B cell (primary cell): ENCODE results near the gene CRK. TPM values are rescaled to one million over a fixed set of nuclear protein-coding genes. Genes with fewer than 3 reads are reported as not detected.

Source experiments
- ATAC-seq: fragments of 200-7000 bp; cut with Tn5 transposase; one replicate; pipeline ENCODE4 v1.10.0; 2021; ENCODE audit warnings: low read depth, mild to moderate bottlenecking, moderate number of reproducible peaks, moderate library complexity
- CTCF ChIA-PET: fragments of 350-600 bp; sonication (Branson Sonifier 250); formaldehyde crosslinking; loops from one replicate; lab custom pipeline; 2021; ENCODE audit warnings: antibody characterized with exemption, inconsistent platforms; lab: Charles Lee
- POLR2A ChIA-PET: fragments of 350-600 bp; sonication (Branson Sonifier 250); formaldehyde crosslinking; loops from one replicate; lab custom pipeline; 2021; ENCODE audit warnings: antibody characterized with exemption; lab: Charles Lee
- DNase-seq: peaks from one replicate; pipeline ENCODE4 v3.0.0; 2013
- H2AFZ ChIP-seq: 2 replicates; pipeline ENCODE4 v1.6.1; 2012; ENCODE audit warnings: mild to moderate bottlenecking, low read depth, low read length; ENCODE audit not compliant: insufficient read depth, poor library complexity, severe bottlenecking
- H3K27ac ChIP-seq, 2 donors: 1 replicate in 1 of 2; 2 replicates in 1 of 2; pipeline ENCODE4 v1.5.1; 2012 to 2013; ENCODE audit warnings: low read length in 2 of 2, mild to moderate bottlenecking in 2 of 2, moderate library complexity in 1 of 2
- H3K27me3 ChIP-seq, 4 experiments: fragments of 200-600 bp in 1 of 4; sonication (generic) in 1 of 4; replicated peaks in 1 of 4; 1 replicate in 2 of 4; 2 replicates in 2 of 4; pipeline versions ENCODE4 v1.6.1 to v1.7.0; 2013 to 2016; ENCODE audit warnings: low read length in 3 of 4, mild to moderate bottlenecking in 2 of 4, mixed read lengths in 1 of 4, moderate library complexity in 1 of 4; ENCODE audit not compliant: insufficient read depth in 4 of 4, control insufficient read depth in 3 of 4; ENCODE audit errors: control extremely low read depth in 1 of 4
- H3K36me3 ChIP-seq, 2 experiments: replicated peaks in 1 of 2; 1 replicate in 1 of 2; 2 replicates in 1 of 2; pipeline versions ENCODE4 v1.6.1 to v1.7.1; 2013; ENCODE audit warnings: low read length in 1 of 2; ENCODE audit not compliant: insufficient read depth in 2 of 2, control insufficient read depth in 1 of 2; ENCODE audit errors: control extremely low read depth in 1 of 2, extremely low read depth in 1 of 2
- H3K4me1 ChIP-seq, 2 donors: fragments of 200-600 bp in 1 of 2; sonication (generic) in 1 of 2; 1 replicate in 1 of 2; 2 replicates in 1 of 2; pipeline versions ENCODE4 v1.5.1 to v1.6.1; 2013 to 2017; ENCODE audit warnings: low read length in 2 of 2; ENCODE audit not compliant: control insufficient read depth in 2 of 2, insufficient read depth in 2 of 2
- H3K4me2 ChIP-seq: replicated peaks from 2 replicates; pipeline ENCODE3; 2012; ENCODE audit warnings: mild to moderate bottlenecking, low read depth, low read length; ENCODE audit not compliant: poor library complexity, severe bottlenecking
- H3K4me3 ChIP-seq, 5 experiments: fragments of 200-600 bp in 1 of 5; sonication (generic) in 1 of 5; 1 replicate in 3 of 5; 2 replicates in 2 of 5; pipeline versions ENCODE4 v1.5.1 to v1.7.0; 2011 to 2016; ENCODE audit warnings: low read length in 4 of 5, mild to moderate bottlenecking in 4 of 5, low read depth in 2 of 5, control low read depth in 1 of 5, moderate library complexity in 1 of 5; ENCODE audit not compliant: insufficient read depth in 1 of 5; ENCODE audit errors: control extremely low read depth in 1 of 5, extremely low read depth in 1 of 5
- H3K79me2 ChIP-seq: fragments of 200-600 bp; sonication (generic); one replicate; pipeline ENCODE4 v1.6.0; 2016; ENCODE audit warnings: low read length; ENCODE audit not compliant: control insufficient read depth, insufficient read depth
- H3K9ac ChIP-seq: fragments of 200-600 bp; sonication (generic); 2 replicates; pipeline ENCODE4 v1.6.1; 2017; ENCODE audit warnings: mild to moderate bottlenecking, low read length, moderate library complexity
- H3K9me3 ChIP-seq, 3 donors: one replicate each; pipeline versions ENCODE4 v1.6.1 to v1.7.1; 2013; ENCODE audit warnings: low read length in 2 of 3; ENCODE audit not compliant: control insufficient read depth in 2 of 3, insufficient read depth in 1 of 3; ENCODE audit errors: control extremely low read depth in 1 of 3
- H4K20me1 ChIP-seq: 2 replicates; pipeline ENCODE4 v1.6.0; 2012; ENCODE audit warnings: mild to moderate bottlenecking, low read length; ENCODE audit not compliant: insufficient read depth, control insufficient read depth, poor library complexity, severe bottlenecking
- H3K27ac Mint-ChIP-seq: one replicate; pipeline ENCODE4 v1.8.0; 2021; ENCODE audit warnings: mixed read lengths
- H3K27me3 Mint-ChIP-seq: one replicate; pipeline ENCODE4 v1.8.0; 2021; ENCODE audit warnings: mixed read lengths
- H3K4me1 Mint-ChIP-seq: one replicate; pipeline ENCODE4 v1.8.0; 2021; ENCODE audit warnings: mixed read lengths
- H3K4me3 Mint-ChIP-seq: one replicate; pipeline ENCODE4 v1.8.0; 2021; ENCODE audit warnings: mixed read lengths
- H3K9me3 Mint-ChIP-seq: one replicate; pipeline ENCODE4 v1.8.0; 2022; ENCODE audit warnings: mixed read lengths; ENCODE audit not compliant: insufficient read depth
- EZH2 ChIP-seq: IDR thresholded peaks from 2 replicates; pipeline ENCODE4 v1.6.1; 2012; ENCODE audit warnings: borderline replicate concordance, low read depth, mild to moderate bottlenecking, moderate library complexity, low read length; ENCODE audit not compliant: insufficient read depth, poor library complexity, severe bottlenecking
- WGBS: methylation state at CpG from one replicate; pipeline ENCODE4 v1.1.5; 2013; ENCODE audit warnings: missing lambda C conversion rate; ENCODE audit not compliant: insufficient coverage; 5-methylcytosine and 5-hydroxymethylcytosine counted together
- intact Hi-C: fragments of 100-400 bp; cut with micrococcal nuclease; formaldehyde crosslinking; loops from one replicate; pipeline ENCODE4 v1.10.0; 2022
- polyA plus RNA-seq: library from polyadenylated mRNA; depleted of rRNA; stranded (reverse); fragments of >200 nt; gene quantifications from 2 replicates; pipeline ENCODE4 v1.2.3, GENCODE V29; 2012
- total RNA-seq, 2 donors: library from RNA; stranded (reverse); fragments of 120-200 nt in 1 of 2; gene quantifications; 1 replicate in 1 of 2; 2 replicates in 1 of 2; pipeline versions ENCODE4 v1.2.3 to v1.2.4, GENCODE V29; 2013 to 2022
- TF ChIP-seq, protein P1 (sequence below): fragments of 200-600 bp; IDR thresholded peaks from one replicate; pipeline ENCODE4 v1.8.0; 2022; ENCODE audit warnings: antibody characterized with exemption, mild to moderate bottlenecking

The CRK gene
- total and polyA plus RNA-seq, 2 donors (not counting 1 experiment from before 2014, with no cell fraction given): 8.2 to 36.4 TPM

DNA sequence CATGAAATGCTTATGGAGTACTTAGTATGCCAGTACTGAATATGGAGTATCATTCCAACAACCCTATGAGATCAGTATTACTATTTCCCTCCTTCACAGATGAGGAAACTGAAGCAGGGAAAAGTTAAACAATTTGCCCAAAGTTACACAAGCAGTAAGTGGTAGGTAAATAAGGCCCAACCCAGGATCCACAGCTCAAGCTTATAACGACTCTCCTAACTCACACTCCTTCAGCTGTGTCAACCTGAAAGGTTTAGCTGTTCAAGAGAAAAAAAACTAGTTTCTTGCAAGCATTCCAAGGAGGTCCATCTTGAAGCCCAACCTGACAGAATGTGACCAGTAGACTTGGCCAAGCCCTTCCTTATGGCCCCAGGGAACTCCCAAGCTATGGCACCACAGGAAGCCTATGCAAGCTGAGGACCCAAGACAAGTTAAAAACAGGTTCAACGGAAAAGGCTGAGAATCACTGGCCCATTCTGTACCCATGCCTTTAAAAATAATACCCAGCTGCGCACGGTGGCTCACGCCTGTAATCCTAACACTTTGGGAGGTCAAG lies 6.5 kb downstream of the CRK start:
- ATAC-seq (no peak), DNase-seq (no peak)
- Histone ChIP-seq H3K4me2 (no peak overlapping the region), H4K20me1 (peaks cover 88% of the 10 kb centered on the region), H3K27me3 (no peaks in the 10 kb centered on the region), H2AFZ (no peak overlapping the region), H3K9ac (no peak overlapping the region), H3K36me3 (peaks cover 2 to 5% of the 10 kb centered on the region in 2 experiments), H3K4me3 (no peak overlapping the region), H3K79me2 (peaks cover 100% of the 10 kb centered on the region), H3K4me1 (peaks cover 9 to 14% of the 10 kb centered on the region in 2 donors), H3K9me3 (no peaks in the 10 kb centered on the region), H3K27ac (no peak overlapping the region)
- no peak overlapping the region for H3K4me3 Mint-ChIP-seq
- 92% methylated on average over 2 of the region's 5 CpGs for WGBS
- TF ChIP-seq, protein P1, sequence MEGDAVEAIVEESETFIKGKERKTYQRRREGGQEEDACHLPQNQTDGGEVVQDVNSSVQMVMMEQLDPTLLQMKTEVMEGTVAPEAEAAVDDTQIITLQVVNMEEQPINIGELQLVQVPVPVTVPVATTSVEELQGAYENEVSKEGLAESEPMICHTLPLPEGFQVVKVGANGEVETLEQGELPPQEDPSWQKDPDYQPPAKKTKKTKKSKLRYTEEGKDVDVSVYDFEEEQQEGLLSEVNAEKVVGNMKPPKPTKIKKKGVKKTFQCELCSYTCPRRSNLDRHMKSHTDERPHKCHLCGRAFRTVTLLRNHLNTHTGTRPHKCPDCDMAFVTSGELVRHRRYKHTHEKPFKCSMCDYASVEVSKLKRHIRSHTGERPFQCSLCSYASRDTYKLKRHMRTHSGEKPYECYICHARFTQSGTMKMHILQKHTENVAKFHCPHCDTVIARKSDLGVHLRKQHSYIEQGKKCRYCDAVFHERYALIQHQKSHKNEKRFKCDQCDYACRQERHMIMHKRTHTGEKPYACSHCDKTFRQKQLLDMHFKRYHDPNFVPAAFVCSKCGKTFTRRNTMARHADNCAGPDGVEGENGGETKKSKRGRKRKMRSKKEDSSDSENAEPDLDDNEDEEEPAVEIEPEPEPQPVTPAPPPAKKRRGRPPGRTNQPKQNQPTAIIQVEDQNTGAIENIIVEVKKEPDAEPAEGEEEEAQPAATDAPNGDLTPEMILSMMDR: no peak
- TF ChIP-seq EZH2: no peak
- H3K9me3 Mint-ChIP-seq: no peaks in the 10 kb centered on the region
- H3K27ac Mint-ChIP-seq: no peak overlapping the region
- ChIA-PET CTCF (interaction anchor here (0.9 kb wide), 1 partner anchor 13 kb away, joined by 3 read pairs; no protein-coding TSS in a partner anchor), POLR2A (interaction anchor here (1.5 kb wide), 1 partner anchor 66 kb away, joined by 3 read pairs; no protein-coding TSS in a partner anchor)
- peaks cover 52% of the 10 kb centered on the region for H3K4me1 Mint-ChIP-seq
- intact Hi-C loops: no loop called here
- H3K27me3 Mint-ChIP-seq: no peaks in the 10 kb centered on the region

DNA sequence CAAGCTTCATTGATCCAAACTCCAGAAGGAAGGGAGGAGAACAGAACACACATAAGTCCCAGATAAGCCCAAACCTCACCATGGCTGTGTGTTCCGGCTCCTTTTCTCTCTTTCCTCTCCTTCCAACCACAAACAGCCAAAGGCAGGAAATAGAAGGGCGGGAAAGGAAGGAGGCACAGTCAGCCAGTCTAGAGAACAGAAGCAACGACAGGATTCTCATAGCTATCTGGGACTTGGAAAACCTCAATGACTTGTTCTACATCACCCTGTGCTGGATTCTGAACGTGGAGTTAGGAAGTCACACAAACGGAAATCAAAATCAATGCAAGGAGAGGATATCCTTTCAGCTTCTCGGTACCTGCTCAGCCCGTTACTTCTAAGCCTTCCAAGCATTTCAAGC lies 9.0 kb downstream of the CRK start:
- Mint-ChIP-seq H3K9me3 (no peaks in the 10 kb centered on the region), H3K4me1 (peaks cover 34% of the 10 kb centered on the region), H3K27ac (peak overlapping the region; percentile 37), H3K4me3 (no peak overlapping the region), H3K27me3 (no peaks in the 10 kb centered on the region)
- ChIA-PET CTCF (no interaction called here), POLR2A (interaction anchor here (0.6 to 1.4 kb wide), 2 partner anchors 41 to 54 kb away, joined by 4 read pairs; no protein-coding TSS in a partner anchor)
- WGBS: 63% methylated on average over 5 of the region's 7 CpGs
- Histone ChIP-seq H3K79me2 (peaks cover 100% of the 10 kb centered on the region), H3K4me2 (peak overlapping the region; percentile 23), H3K4me1 (peaks cover 6 to 10% of the 10 kb centered on the region in 2 donors), H3K27ac (peak overlapping the region in 1 of 2 donors; percentile 63), H3K4me3 (no peak overlapping the region), H3K9ac (no peak overlapping the region), H4K20me1 (peaks cover 87% of the 10 kb centered on the region), H3K27me3 (no peaks in the 10 kb centered on the region), H3K36me3 (peaks cover 0 to 5% of the 10 kb centered on the region in 2 experiments), H3K9me3 (no peaks in the 10 kb centered on the region), H2AFZ (no peak overlapping the region)
- DNase-seq: no peak
- no peak for ATAC-seq
- no peak for TF ChIP-seq EZH2
- TF ChIP-seq, protein P1: no peak
- intact Hi-C loops: no loop called here
